ENCODE results near the gene WNT9B. TPM values are rescaled to one million over a fixed set of nuclear protein-coding genes. Genes with fewer than 3 reads are reported as not detected.

The WNT9B gene
- polyA plus RNA-seq, 2 of the 4 experiments (the other 2 are of a cell fraction): 0.05 TPM

GRCh38 chr17:46850688-46851028 is 725 bp upstream of the WNT9B start (continued):
- TF ChIP-seq ELK1 (IDR thresholded peaks at IDR 0.05; ENCODE audit: low read depth, low read length): no peak
- TF ChIP-seq EHMT2 (IDR thresholded peaks at IDR 0.05; ENCODE audit: low read depth): no peak
- TF ChIP-seq POLR2AphosphoS2 (conservative IDR thresholded peaks at IDR 0.05; ENCODE audit: low read length): no peak

GRCh38 chr17:46853896-46854444 is 2.6 kb downstream of the WNT9B start:
- CTCF ChIA-PET: interaction anchor here (0.6 to 5.3 kb wide), 6 partner anchors 12 to 918 kb away, joined by 3 to 32 read pairs (median 8); no protein-coding TSS in a partner anchor
- FAIRE-seq (no peak), DNase-seq (ENCODE audit: low read depth in 1 of 2, low spot score in 1 of 2) (no peak), ATAC-seq (no peak)
- Histone ChIP-seq H3K9me3 (no peaks in the 10 kb centered on the region), H3K4me1 (peaks cover 5% of the 10 kb centered on the region; the same call in 1 of the 3 replicates), H3K4me3 (no peak overlapping the region), H3K4me2 (no peak overlapping the region), H3K27ac (no peak overlapping the region)
- POLR2A ChIA-PET: no interaction called here
- TF ChIP-seq CHD4 (IDR thresholded peaks at IDR 0.05; ENCODE audit: borderline replicate concordance) (no peak), RARB (CRISPR knock-in tag; IDR thresholded peaks at IDR 0.05) (no peak), PHF8 (IDR thresholded peaks at IDR 0.05; ENCODE audit: borderline replicate concordance, low read depth) (no peak)
- WGBS (ENCODE audit: missing lambda C conversion rate): 78% methylated on average over 6 of the region's 6 CpGs

GRCh38 chr17:46854515-46854914 is 3.1 kb downstream of the WNT9B start:
- WGBS (ENCODE audit: missing lambda C conversion rate): 97% methylated on average over 3 of the region's 3 CpGs
- Histone ChIP-seq H3K4me2 (no peak overlapping the region), H3K27ac (no peak overlapping the region), H3K4me3 (no peak overlapping the region), H3K9me3 (no peaks in the 10 kb centered on the region), H3K4me1 (peaks cover 5% of the 10 kb centered on the region; the same call in 1 of the 3 replicates)
- FAIRE-seq (no peak), ATAC-seq (no peak), DNase-seq (ENCODE audit: low read depth in 1 of 2, low spot score in 1 of 2) (no peak)
- TF ChIP-seq ZSCAN20 (CRISPR knock-in tag; IDR thresholded peaks at IDR 0.05): no peak
- no peak for TF ChIP-seq ATOH8 (CRISPR knock-in tag; IDR thresholded peaks at IDR 0.05; ENCODE audit: low read depth)
- no peak for TF ChIP-seq ZC3H11A (IDR thresholded peaks at IDR 0.05)
- TF ChIP-seq FOSB (CRISPR knock-in tag; IDR thresholded peaks at IDR 0.05): no peak
- no peak for TF ChIP-seq MYC (IDR thresholded peaks at IDR 0.05; ENCODE audit: borderline replicate concordance, low read length)
- TF ChIP-seq HDAC2 (IDR thresholded peaks at IDR 0.05): no peak
- TF ChIP-seq REST (IDR thresholded peaks at IDR 0.05): no peak
- no peak for TF ChIP-seq HES2 (IDR thresholded peaks at IDR 0.05)
- TF ChIP-seq CTCF (IDR thresholded peaks at IDR 0.05): no peak
- TF ChIP-seq CHD2 (IDR thresholded peaks at IDR 0.05; ENCODE audit: low read length, partially characterized antibody): no peak
- TF ChIP-seq JUN (IDR thresholded peaks at IDR 0.05): no peak
- TF ChIP-seq JUNB (IDR thresholded peaks at IDR 0.05): no peak
- ChIA-PET CTCF (interaction anchor here (1.9 to 5.3 kb wide), 4 partner anchors 11 to 88 kb away, joined by 6 to 32 read pairs (median 16); no protein-coding TSS in a partner anchor), POLR2A (no interaction called here)

All from A549 (cell line).